ENCODE measurements around the gene SEC63. TPM values are rescaled to one million over a fixed set of nuclear protein-coding genes. Genes with fewer than 3 reads are reported as not detected.
"Not testable (repeated sequence)": the region's sequence is repeated elsewhere in the genome, so short reads cannot be mapped to it uniquely, and the experiment has no call there.

The SEC63 gene
- total RNA-seq, 2 experiments from 2014 or later = 13.0 to 139 TPM

- CTCF ChIA-PET (ENCODE audit: unreplicated experiment) = interaction anchor here (1.2 kb wide), 1 partner anchor 8 kb away, joined by 3 read pairs; no protein-coding TSS in a partner anchor
- Histone ChIP-seq H3K9me3 (ENCODE audit: low read length) (no peaks in the 10 kb centered on the region), H3K4me3 (ENCODE audit: low read depth, low read length, poor library complexity, severe bottlenecking) (no peak overlapping the region), H3K9me2 (ENCODE audit: insufficient read depth, low read length) (no peaks in the 10 kb centered on the region), H3K36me3 (ENCODE audit: insufficient read depth, low read length) (peaks cover 94% of the 10 kb centered on the region), H2AFZ (ENCODE audit: low read length) (no peak overlapping the region), H3K4me2 (ENCODE audit: low read length) (peak overlapping the region; percentile 51), H4K20me1 (ENCODE audit: insufficient read depth, low read length) (no peaks in the 10 kb centered on the region), H3K27ac (ENCODE audit: low read depth, low read length, poor library complexity, severe bottlenecking) (peak overlapping the region; percentile 20), H3K79me2 (ENCODE audit: insufficient read depth, low read depth, low read length) (no peaks in the 10 kb centered on the region; the same call in 1 of the 2 replicates), H3K4me1 (ENCODE audit: insufficient read depth, low read length, poor library complexity, severe bottlenecking) (peaks cover 16% of the 10 kb centered on the region)
- TF ChIP-seq, protein P1, sequence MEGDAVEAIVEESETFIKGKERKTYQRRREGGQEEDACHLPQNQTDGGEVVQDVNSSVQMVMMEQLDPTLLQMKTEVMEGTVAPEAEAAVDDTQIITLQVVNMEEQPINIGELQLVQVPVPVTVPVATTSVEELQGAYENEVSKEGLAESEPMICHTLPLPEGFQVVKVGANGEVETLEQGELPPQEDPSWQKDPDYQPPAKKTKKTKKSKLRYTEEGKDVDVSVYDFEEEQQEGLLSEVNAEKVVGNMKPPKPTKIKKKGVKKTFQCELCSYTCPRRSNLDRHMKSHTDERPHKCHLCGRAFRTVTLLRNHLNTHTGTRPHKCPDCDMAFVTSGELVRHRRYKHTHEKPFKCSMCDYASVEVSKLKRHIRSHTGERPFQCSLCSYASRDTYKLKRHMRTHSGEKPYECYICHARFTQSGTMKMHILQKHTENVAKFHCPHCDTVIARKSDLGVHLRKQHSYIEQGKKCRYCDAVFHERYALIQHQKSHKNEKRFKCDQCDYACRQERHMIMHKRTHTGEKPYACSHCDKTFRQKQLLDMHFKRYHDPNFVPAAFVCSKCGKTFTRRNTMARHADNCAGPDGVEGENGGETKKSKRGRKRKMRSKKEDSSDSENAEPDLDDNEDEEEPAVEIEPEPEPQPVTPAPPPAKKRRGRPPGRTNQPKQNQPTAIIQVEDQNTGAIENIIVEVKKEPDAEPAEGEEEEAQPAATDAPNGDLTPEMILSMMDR (conservative IDR thresholded peaks at IDR 0.05; ENCODE audit: low read length) = no peak
- TF ChIP-seq EZH2phosphoT487 (IDR thresholded peaks at IDR 0.05; ENCODE audit: borderline replicate concordance, low read depth, low read length) = no peak
- no TSS peak for BruUV-seq (replicated peaks)
- DNase-seq (ENCODE audit: low spot score) = peak; percentile 43
- POLR2A ChIA-PET = interaction anchor here (0.6 to 1.0 kb wide), 5 partner anchors 13 to 657 kb away, joined by 3 read pairs; no protein-coding TSS in a partner anchor
- intact Hi-C loops (cut with micrococcal nuclease; ENCODE audit: unreplicated experiment) = no loop called here
Observed at GRCh38 chr6:107894809-107895396, 63.1 kb downstream of the SEC63 start.

- CTCF ChIA-PET (ENCODE audit: unreplicated experiment); H3K9me3 ChIP-seq (ENCODE audit: low read length); BruUV-seq (replicated peaks); H3K9me2 ChIP-seq (ENCODE audit: insufficient read depth, low read length); intact Hi-C loops (cut with micrococcal nuclease; ENCODE audit: unreplicated experiment); H2AFZ ChIP-seq (ENCODE audit: low read length); H4K20me1 ChIP-seq (ENCODE audit: insufficient read depth, low read length); POLR2A ChIA-PET; H3K27ac ChIP-seq (ENCODE audit: low read depth, low read length, poor library complexity, severe bottlenecking); H3K4me2 ChIP-seq (ENCODE audit: low read length); DNase-seq (ENCODE audit: low spot score); H3K79me2 ChIP-seq (ENCODE audit: insufficient read depth, low read depth, low read length); H3K4me3 ChIP-seq (ENCODE audit: low read depth, low read length, poor library complexity, severe bottlenecking): not testable (repeated sequence)
- H3K4me1 ChIP-seq (ENCODE audit: insufficient read depth, low read length, poor library complexity, severe bottlenecking) = peaks cover 13% of the 10 kb centered on the region
- H3K36me3 ChIP-seq (ENCODE audit: insufficient read depth, low read length) = peaks cover 68% of the 10 kb centered on the region
Observed at GRCh38 chr6:107890431-107890830, 67.6 kb downstream of the SEC63 start.

- H3K4me3 ChIP-seq (ENCODE audit: low read depth, low read length, poor library complexity, severe bottlenecking); POLR2A ChIA-PET; H3K4me2 ChIP-seq (ENCODE audit: low read length); H3K9me3 ChIP-seq (ENCODE audit: low read length); DNase-seq (ENCODE audit: low spot score); H3K79me2 ChIP-seq (ENCODE audit: insufficient read depth, low read depth, low read length); H3K9me2 ChIP-seq (ENCODE audit: insufficient read depth, low read length); BruUV-seq (replicated peaks); H4K20me1 ChIP-seq (ENCODE audit: insufficient read depth, low read length); intact Hi-C loops (cut with micrococcal nuclease; ENCODE audit: unreplicated experiment); H2AFZ ChIP-seq (ENCODE audit: low read length); H3K27ac ChIP-seq (ENCODE audit: low read depth, low read length, poor library complexity, severe bottlenecking): not testable (repeated sequence)
- Histone ChIP-seq H3K4me1 (ENCODE audit: insufficient read depth, low read length, poor library complexity, severe bottlenecking) (peaks cover 13% of the 10 kb centered on the region), H3K36me3 (ENCODE audit: insufficient read depth, low read length) (peaks cover 59% of the 10 kb centered on the region)
- CTCF ChIA-PET (ENCODE audit: unreplicated experiment) = interaction anchor here (1.0 kb wide), 1 partner anchor 11 kb away, joined by 3 read pairs; no protein-coding TSS in a partner anchor
Observed at GRCh38 chr6:107885950-107886349, 72.1 kb downstream of the SEC63 start.
